Measurements from ENCODE around the gene GSTM4.

- TF ChIP-seq, protein P1, sequence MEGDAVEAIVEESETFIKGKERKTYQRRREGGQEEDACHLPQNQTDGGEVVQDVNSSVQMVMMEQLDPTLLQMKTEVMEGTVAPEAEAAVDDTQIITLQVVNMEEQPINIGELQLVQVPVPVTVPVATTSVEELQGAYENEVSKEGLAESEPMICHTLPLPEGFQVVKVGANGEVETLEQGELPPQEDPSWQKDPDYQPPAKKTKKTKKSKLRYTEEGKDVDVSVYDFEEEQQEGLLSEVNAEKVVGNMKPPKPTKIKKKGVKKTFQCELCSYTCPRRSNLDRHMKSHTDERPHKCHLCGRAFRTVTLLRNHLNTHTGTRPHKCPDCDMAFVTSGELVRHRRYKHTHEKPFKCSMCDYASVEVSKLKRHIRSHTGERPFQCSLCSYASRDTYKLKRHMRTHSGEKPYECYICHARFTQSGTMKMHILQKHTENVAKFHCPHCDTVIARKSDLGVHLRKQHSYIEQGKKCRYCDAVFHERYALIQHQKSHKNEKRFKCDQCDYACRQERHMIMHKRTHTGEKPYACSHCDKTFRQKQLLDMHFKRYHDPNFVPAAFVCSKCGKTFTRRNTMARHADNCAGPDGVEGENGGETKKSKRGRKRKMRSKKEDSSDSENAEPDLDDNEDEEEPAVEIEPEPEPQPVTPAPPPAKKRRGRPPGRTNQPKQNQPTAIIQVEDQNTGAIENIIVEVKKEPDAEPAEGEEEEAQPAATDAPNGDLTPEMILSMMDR (conservative IDR thresholded peaks at IDR 0.05; ENCODE audit: low read length), result no peak
- no peak for TF ChIP-seq EZH2phosphoT487 (IDR thresholded peaks at IDR 0.05; ENCODE audit: borderline replicate concordance, low read depth, low read length)
These were observed 30.0 kb upstream of the GSTM4 start for GRCh38 chr1:109625601-109626560.
